Measurements from ENCODE around the gene PLEKHD1. TPM values are rescaled to one million over a fixed set of nuclear protein-coding genes. Genes with fewer than 3 reads are reported as not detected.

Gene PLEKHD1
- total RNA-seq, 2 experiments from 2014 or later: 0.47 to 0.63 TPM

- H3K4me1 ChIP-seq (ENCODE audit: insufficient read depth, low read length): no peaks in the 10 kb centered on the region
- Mint-ChIP-seq H3K9me3 (no peaks in the 10 kb centered on the region), H3K27me3 (peaks cover 56% of the 10 kb centered on the region), H3K36me3 (ENCODE audit: low read depth) (no peaks in the 10 kb centered on the region), H3K4me1 (ENCODE audit: low read depth) (no peaks in the 10 kb centered on the region), H3K27ac (no peak overlapping the region), H3K4me3 (no peak overlapping the region)
- ChIA-PET CTCF (no interaction called here), POLR2A (no interaction called here)
- H3K4me3 ChIP-seq (ENCODE audit: low read length): no peak overlapping the region
- no peak for ATAC-seq (ENCODE audit: poor library complexity)
- H3K27me3 ChIP-seq (ENCODE audit: control insufficient read depth in 1 of 2, insufficient read depth in 2 of 2, low read length in 2 of 2): peaks cover 6 to 7% of the 10 kb centered on the region in 2 experiments
- no peak overlapping the region for H3K27ac ChIP-seq (ENCODE audit: low read depth in 1 of 2, low read length in 2 of 2)
- no peaks in the 10 kb centered on the region for H3K9me3 ChIP-seq (ENCODE audit: control insufficient read depth in 1 of 2, insufficient read depth in 1 of 2, low read length in 2 of 2)
- no peaks in the 10 kb centered on the region for H3K36me3 ChIP-seq (ENCODE audit: insufficient read depth, low read length)
- intact Hi-C loops (cut with DNase I, micrococcal nuclease): no loop called here
- DNase-seq: no peak
- no peak for TF ChIP-seq CTCF (IDR thresholded peaks at IDR 0.05)
Measured at GRCh38 chr14:69535230-69535848, 50.8 kb downstream of the PLEKHD1 start.

GRCh38 chr14:69536971-69537370 is 52.4 kb downstream of the PLEKHD1 start:
- Histone ChIP-seq H3K4me1 (ENCODE audit: insufficient read depth, low read length) (no peaks in the 10 kb centered on the region), H3K27ac (ENCODE audit: low read depth in 1 of 2, low read length in 2 of 2) (no peak overlapping the region), H3K36me3 (ENCODE audit: insufficient read depth, low read length) (no peaks in the 10 kb centered on the region), H3K4me3 (ENCODE audit: low read length) (no peak overlapping the region), H3K27me3 (ENCODE audit: control insufficient read depth in 1 of 2, insufficient read depth in 2 of 2, low read length in 2 of 2) (peaks cover 6 to 9% of the 10 kb centered on the region in 2 experiments), H3K9me3 (ENCODE audit: control insufficient read depth in 1 of 2, insufficient read depth in 1 of 2, low read length in 2 of 2) (no peaks in the 10 kb centered on the region)
- peak in 2 of 14 experiments; percentile 16 to 31 for DNase-seq
- H3K36me3 Mint-ChIP-seq (ENCODE audit: low read depth): no peaks in the 10 kb centered on the region
- H3K4me3 Mint-ChIP-seq: no peak overlapping the region
- H3K9me3 Mint-ChIP-seq: no peaks in the 10 kb centered on the region
- no peak for ATAC-seq (ENCODE audit: poor library complexity)
- no peaks in the 10 kb centered on the region for H3K4me1 Mint-ChIP-seq (ENCODE audit: low read depth)
- POLR2A ChIA-PET: no interaction called here
- CTCF ChIA-PET: no interaction called here
- no peak overlapping the region for H3K27ac Mint-ChIP-seq
- peaks cover 56% of the 10 kb centered on the region for H3K27me3 Mint-ChIP-seq
- intact Hi-C loops (cut with DNase I, micrococcal nuclease): no loop called here
- no peak for TF ChIP-seq CTCF (IDR thresholded peaks at IDR 0.05)

- Mint-ChIP-seq H3K27ac (no peak overlapping the region), H3K36me3 (ENCODE audit: low read depth) (no peaks in the 10 kb centered on the region)
Measured at GRCh38 chr14:69537900-69538299, 53.4 kb downstream of the PLEKHD1 start.

More at GRCh38 chr14:69537900-69538299, 53.4 kb downstream of the PLEKHD1 start:
- no peaks in the 10 kb centered on the region for H3K9me3 ChIP-seq (ENCODE audit: control insufficient read depth in 1 of 2, insufficient read depth in 1 of 2, low read length in 2 of 2)
- H3K27me3 Mint-ChIP-seq: peaks cover 63% of the 10 kb centered on the region
- intact Hi-C loops (cut with DNase I, micrococcal nuclease): no loop called here
- ChIA-PET POLR2A (no interaction called here), CTCF (no interaction called here)
- no peaks in the 10 kb centered on the region for H3K9me3 Mint-ChIP-seq
- no peaks in the 10 kb centered on the region for H3K4me1 ChIP-seq (ENCODE audit: insufficient read depth, low read length)
- DNase-seq (no peak), ATAC-seq (ENCODE audit: poor library complexity) (no peak)
- no peak overlapping the region for H3K4me3 Mint-ChIP-seq
- H3K27me3 ChIP-seq (ENCODE audit: control insufficient read depth in 1 of 2, insufficient read depth in 2 of 2, low read length in 2 of 2): peaks cover 5 to 6% of the 10 kb centered on the region in 2 experiments
- H3K36me3 ChIP-seq (ENCODE audit: insufficient read depth, low read length): no peaks in the 10 kb centered on the region
- H3K4me1 Mint-ChIP-seq (ENCODE audit: low read depth): no peaks in the 10 kb centered on the region
- H3K27ac ChIP-seq (ENCODE audit: low read depth in 1 of 2, low read length in 2 of 2): no peak overlapping the region
- no peak for TF ChIP-seq CTCF (IDR thresholded peaks at IDR 0.05)
- H3K4me3 ChIP-seq (ENCODE audit: low read length): no peak overlapping the region
